WTC11 (cell line): ENCODE data around the gene KRTAP4-9. TPM values are rescaled to one million over a fixed set of nuclear protein-coding genes. Genes with fewer than 3 reads are reported as not detected.
"Not testable (repeated sequence)": the region's sequence is repeated elsewhere in the genome, so short reads cannot be mapped to it uniquely, and the experiment has no call there.

Source experiments
- ATAC-seq: fragments of 200-7000 bp; cut with Tn5 transposase; 2 replicates; pipeline ENCODE4 v1.10.0; 2021; ENCODE audit warnings: mild to moderate bottlenecking, moderate library complexity
- CTCF ChIA-PET: fragments of 300-600 bp; sonication (Branson Sonifier 250); formaldehyde crosslinking; loops from one replicate; lab custom pipeline; 2021; ENCODE audit warnings: antibody characterized with exemption; lab: Charles Lee
- POLR2A ChIA-PET: fragments of 350-600 bp; sonication (Branson Sonifier 250); formaldehyde crosslinking; loops from one replicate; lab custom pipeline; 2021; ENCODE audit warnings: antibody characterized with exemption; lab: Charles Lee
- DNase-seq: peaks from one replicate; pipeline ENCODE4 v3.0.0; 2021; ENCODE audit warnings: low spot score
- H3K27ac Mint-ChIP-seq: 2 replicates; pipeline ENCODE4 v1.8.0; 2021; ENCODE audit warnings: mixed read lengths
- H3K27me3 Mint-ChIP-seq: 2 replicates; pipeline ENCODE4 v1.8.0; 2021; ENCODE audit warnings: low read depth, mild to moderate bottlenecking, moderate library complexity, mixed read lengths
- H3K36me3 Mint-ChIP-seq: 2 replicates; pipeline ENCODE4 v1.8.0; 2021; ENCODE audit warnings: mixed read lengths
- H3K4me1 Mint-ChIP-seq: 2 replicates; pipeline ENCODE4 v1.8.0; 2022; ENCODE audit warnings: mixed read lengths
- H3K4me3 Mint-ChIP-seq: 2 replicates; pipeline ENCODE4 v1.8.0; 2021; ENCODE audit warnings: mild to moderate bottlenecking, moderate library complexity, mixed read lengths
- H3K9me3 Mint-ChIP-seq: 2 replicates; pipeline ENCODE4 v1.8.0; 2021; ENCODE audit warnings: mixed read lengths
- CBFB ChIP-seq: sonication (generic); formaldehyde crosslinking; IDR thresholded peaks from 2 replicates; pipeline ENCODE4 v1.8.1; 2022; ENCODE audit warnings: mild to moderate bottlenecking, low read depth, missing genetic modification reagents
- ETV6 ChIP-seq: sonication (generic); formaldehyde crosslinking; IDR thresholded peaks from 2 replicates; pipeline ENCODE4 v1.8.1; 2022; ENCODE audit warnings: mild to moderate bottlenecking, missing genetic modification reagents
- FOXJ3 ChIP-seq: sonication (generic); formaldehyde crosslinking; IDR thresholded peaks from 2 replicates; pipeline ENCODE4 v1.9.0; 2021; ENCODE audit warnings: missing genetic modification reagents, mild to moderate bottlenecking, borderline replicate concordance
- RORB ChIP-seq: fragments of 250-450 bp; sonication (Bioruptor Pico); IDR thresholded peaks from 2 replicates; pipeline ENCODE4 v1.9.0; 2021; ENCODE audit warnings: mild to moderate bottlenecking
- STAT6 ChIP-seq: sonication (generic); formaldehyde crosslinking; conservative IDR thresholded peaks from 2 replicates; pipeline ENCODE4 v1.8.1; 2023; ENCODE audit warnings: mild to moderate bottlenecking, low read depth, missing genetic modification reagents, moderate library complexity
- TCF7 ChIP-seq: sonication (generic); formaldehyde crosslinking; IDR thresholded peaks from 2 replicates; pipeline ENCODE4 v1.8.0; 2022; ENCODE audit warnings: mild to moderate bottlenecking, low read depth, missing genetic modification reagents, moderate library complexity
- TP53 ChIP-seq: sonication (generic); formaldehyde crosslinking; IDR thresholded peaks from 2 replicates; pipeline ENCODE4 v1.8.1; 2023; ENCODE audit warnings: mild to moderate bottlenecking, missing genetic modification reagents
- ZNF138 ChIP-seq: sonication (generic); formaldehyde crosslinking; conservative IDR thresholded peaks from 2 replicates; pipeline ENCODE4 v1.8.1; 2022; ENCODE audit warnings: mild to moderate bottlenecking, moderate library complexity, missing genetic modification reagents
- ZNF396 ChIP-seq: fragments of 250-450 bp; sonication (Bioruptor Pico); IDR thresholded peaks from 2 replicates; pipeline ENCODE4 v1.8.0; 2021; ENCODE audit warnings: mild to moderate bottlenecking, moderate library complexity, borderline replicate concordance
- ZNF423 ChIP-seq: fragments of 250-450 bp; sonication (Bioruptor Pico); IDR thresholded peaks from 2 replicates; pipeline ENCODE4 v2.1.2; 2022; ENCODE audit warnings: mild to moderate bottlenecking, moderate library complexity
- ZNF532 ChIP-seq: fragments of 250-450 bp; sonication (Bioruptor Pico); IDR thresholded peaks from 2 replicates; pipeline ENCODE4 v1.9.0; 2021; ENCODE audit warnings: mild to moderate bottlenecking, borderline replicate concordance
- total RNA-seq: library from RNA; stranded (reverse); gene quantifications from 3 replicates; pipeline ENCODE4 v1.2.3, GENCODE V29; 2021
- TF ChIP-seq, protein P1 (sequence below): sonication (generic); formaldehyde crosslinking; IDR thresholded peaks from 2 replicates; pipeline ENCODE4 v1.8.0; 2023; ENCODE audit warnings: missing genetic modification reagents, mild to moderate bottlenecking, borderline replicate concordance
- TF ChIP-seq, protein P2 (sequence below): fragments of 250-450 bp; sonication (Bioruptor Pico); IDR thresholded peaks from 2 replicates; pipeline ENCODE4 v1.9.0; 2021; ENCODE audit warnings: mild to moderate bottlenecking

The KRTAP4-9 gene
- total RNA-seq, 1 experiment from 2014 or later: not detected

- no peak for TF ChIP-seq RORB (CRISPR knock-in tag)
- TF ChIP-seq ETV6 (CRISPR knock-in tag): no peak
- no peak for TF ChIP-seq ZNF138 (CRISPR knock-in tag)
- TF ChIP-seq, all 79 proteins: peak for 0
Observed at GRCh38 chr17:41098481-41098880, 6.7 kb upstream of the KRTAP4-9 start (continued).

DNA sequence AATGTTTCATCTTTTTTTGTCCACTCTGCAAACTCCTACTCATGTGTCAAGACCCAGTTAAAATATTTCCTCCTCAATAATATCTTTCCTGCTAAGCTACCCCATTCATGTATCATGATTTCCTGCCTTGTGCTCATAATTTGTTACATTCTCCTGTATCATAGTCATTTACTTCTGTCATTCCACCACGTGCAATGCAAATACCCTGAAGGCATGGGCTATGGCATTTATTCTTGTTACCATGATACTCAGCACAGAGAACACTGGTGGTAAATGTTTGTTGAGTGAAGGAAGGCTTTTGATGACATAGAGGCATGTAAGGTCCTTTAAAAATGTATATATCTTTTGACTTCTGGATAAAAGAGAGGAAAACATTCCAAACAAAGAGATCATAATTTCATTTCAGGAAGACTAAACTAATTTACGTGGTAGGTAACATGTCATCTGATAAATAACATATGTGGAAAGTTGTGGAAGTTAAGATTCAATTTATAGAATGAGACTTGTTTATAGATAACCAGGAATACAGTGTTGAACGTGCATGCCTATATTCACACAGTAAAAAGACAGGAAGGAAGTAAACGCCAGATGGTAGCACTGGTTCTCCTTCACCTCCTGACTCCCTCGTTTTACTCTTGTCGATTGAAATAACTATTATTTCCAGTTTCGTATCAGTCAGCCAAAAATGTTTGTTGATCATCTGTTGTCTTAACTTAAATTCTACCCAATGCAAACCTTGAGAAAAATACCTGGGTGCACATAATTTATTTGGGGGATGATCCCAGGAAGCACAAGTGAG is 5.3 kb upstream of the KRTAP4-9 start:
- Mint-ChIP-seq H3K9me3 (peaks cover 16% of the 10 kb centered on the region), H3K4me1 (peaks cover 37% of the 10 kb centered on the region)
- H3K27ac Mint-ChIP-seq, H3K36me3 Mint-ChIP-seq, POLR2A ChIA-PET, DNase-seq, H3K4me3 Mint-ChIP-seq, CTCF ChIA-PET, H3K27me3 Mint-ChIP-seq, ATAC-seq: not testable (repeated sequence)

GRCh38 chr17:41101586-41102259 is 3.5 kb upstream of the KRTAP4-9 start, which contains the start of gene KRTAP4-16:
Gene KRTAP4-16 (minus strand): TSS chr17:41102209. CDS start chr17:41102209, 0 bp downstream.
- peaks cover 4% of the 10 kb centered on the region; the same call in 1 of the 2 replicates for H3K9me3 Mint-ChIP-seq
- DNase-seq (no peak), ATAC-seq (no peak)
- H3K27ac Mint-ChIP-seq: 0 out of 2 replicates have a peak within 1 kb of the TSS, but pooled peaks have one; percentile 41
- peak; percentile 43 for TF ChIP-seq ZNF423 (CRISPR knock-in tag)
- no peak for TF ChIP-seq TCF7 (CRISPR knock-in tag)
- ChIA-PET POLR2A (no interaction called here), CTCF (no interaction called here)
- H3K36me3 Mint-ChIP-seq: no peaks in the 10 kb centered on the region
- no peak within 1 kb of the TSS for H3K4me3 Mint-ChIP-seq
- H3K4me1 Mint-ChIP-seq: peaks cover 40% of the 10 kb centered on the region
- H3K27me3 Mint-ChIP-seq: no peaks in the 10 kb centered on the region

GRCh38 chr17:41103896-41104295 is 1.3 kb upstream of the KRTAP4-9 start:
- H3K27me3 Mint-ChIP-seq: no peaks in the 10 kb centered on the region
- CTCF ChIA-PET: no interaction called here
- DNase-seq (no peak), ATAC-seq (no peak)
- peaks cover 6% of the 10 kb centered on the region for H3K36me3 Mint-ChIP-seq
- no peak overlapping the region for H3K4me3 Mint-ChIP-seq
- peaks cover 62% of the 10 kb centered on the region for H3K4me1 Mint-ChIP-seq
- H3K9me3 Mint-ChIP-seq: peaks cover 10% of the 10 kb centered on the region
- POLR2A ChIA-PET: no interaction called here
- no peak overlapping the region for H3K27ac Mint-ChIP-seq
- TF ChIP-seq ZNF396 (CRISPR knock-in tag): no peak
- TF ChIP-seq CBFB: no peak
- TF ChIP-seq STAT6: no peak
- no peak for TF ChIP-seq TP53 (CRISPR knock-in tag)
- TF ChIP-seq, protein P1, sequence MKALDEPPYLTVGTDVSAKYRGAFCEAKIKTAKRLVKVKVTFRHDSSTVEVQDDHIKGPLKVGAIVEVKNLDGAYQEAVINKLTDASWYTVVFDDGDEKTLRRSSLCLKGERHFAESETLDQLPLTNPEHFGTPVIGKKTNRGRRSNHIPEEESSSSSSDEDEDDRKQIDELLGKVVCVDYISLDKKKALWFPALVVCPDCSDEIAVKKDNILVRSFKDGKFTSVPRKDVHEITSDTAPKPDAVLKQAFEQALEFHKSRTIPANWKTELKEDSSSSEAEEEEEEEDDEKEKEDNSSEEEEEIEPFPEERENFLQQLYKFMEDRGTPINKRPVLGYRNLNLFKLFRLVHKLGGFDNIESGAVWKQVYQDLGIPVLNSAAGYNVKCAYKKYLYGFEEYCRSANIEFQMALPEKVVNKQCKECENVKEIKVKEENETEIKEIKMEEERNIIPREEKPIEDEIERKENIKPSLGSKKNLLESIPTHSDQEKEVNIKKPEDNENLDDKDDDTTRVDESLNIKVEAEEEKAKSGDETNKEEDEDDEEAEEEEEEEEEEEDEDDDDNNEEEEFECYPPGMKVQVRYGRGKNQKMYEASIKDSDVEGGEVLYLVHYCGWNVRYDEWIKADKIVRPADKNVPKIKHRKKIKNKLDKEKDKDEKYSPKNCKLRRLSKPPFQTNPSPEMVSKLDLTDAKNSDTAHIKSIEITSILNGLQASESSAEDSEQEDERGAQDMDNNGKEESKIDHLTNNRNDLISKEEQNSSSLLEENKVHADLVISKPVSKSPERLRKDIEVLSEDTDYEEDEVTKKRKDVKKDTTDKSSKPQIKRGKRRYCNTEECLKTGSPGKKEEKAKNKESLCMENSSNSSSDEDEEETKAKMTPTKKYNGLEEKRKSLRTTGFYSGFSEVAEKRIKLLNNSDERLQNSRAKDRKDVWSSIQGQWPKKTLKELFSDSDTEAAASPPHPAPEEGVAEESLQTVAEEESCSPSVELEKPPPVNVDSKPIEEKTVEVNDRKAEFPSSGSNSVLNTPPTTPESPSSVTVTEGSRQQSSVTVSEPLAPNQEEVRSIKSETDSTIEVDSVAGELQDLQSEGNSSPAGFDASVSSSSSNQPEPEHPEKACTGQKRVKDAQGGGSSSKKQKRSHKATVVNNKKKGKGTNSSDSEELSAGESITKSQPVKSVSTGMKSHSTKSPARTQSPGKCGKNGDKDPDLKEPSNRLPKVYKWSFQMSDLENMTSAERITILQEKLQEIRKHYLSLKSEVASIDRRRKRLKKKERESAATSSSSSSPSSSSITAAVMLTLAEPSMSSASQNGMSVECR (CRISPR knock-in tag): no peak
- TF ChIP-seq ZNF138 (CRISPR knock-in tag): no peak
- TF ChIP-seq FOXJ3 (CRISPR knock-in tag): no peak
- TF ChIP-seq, protein P2, sequence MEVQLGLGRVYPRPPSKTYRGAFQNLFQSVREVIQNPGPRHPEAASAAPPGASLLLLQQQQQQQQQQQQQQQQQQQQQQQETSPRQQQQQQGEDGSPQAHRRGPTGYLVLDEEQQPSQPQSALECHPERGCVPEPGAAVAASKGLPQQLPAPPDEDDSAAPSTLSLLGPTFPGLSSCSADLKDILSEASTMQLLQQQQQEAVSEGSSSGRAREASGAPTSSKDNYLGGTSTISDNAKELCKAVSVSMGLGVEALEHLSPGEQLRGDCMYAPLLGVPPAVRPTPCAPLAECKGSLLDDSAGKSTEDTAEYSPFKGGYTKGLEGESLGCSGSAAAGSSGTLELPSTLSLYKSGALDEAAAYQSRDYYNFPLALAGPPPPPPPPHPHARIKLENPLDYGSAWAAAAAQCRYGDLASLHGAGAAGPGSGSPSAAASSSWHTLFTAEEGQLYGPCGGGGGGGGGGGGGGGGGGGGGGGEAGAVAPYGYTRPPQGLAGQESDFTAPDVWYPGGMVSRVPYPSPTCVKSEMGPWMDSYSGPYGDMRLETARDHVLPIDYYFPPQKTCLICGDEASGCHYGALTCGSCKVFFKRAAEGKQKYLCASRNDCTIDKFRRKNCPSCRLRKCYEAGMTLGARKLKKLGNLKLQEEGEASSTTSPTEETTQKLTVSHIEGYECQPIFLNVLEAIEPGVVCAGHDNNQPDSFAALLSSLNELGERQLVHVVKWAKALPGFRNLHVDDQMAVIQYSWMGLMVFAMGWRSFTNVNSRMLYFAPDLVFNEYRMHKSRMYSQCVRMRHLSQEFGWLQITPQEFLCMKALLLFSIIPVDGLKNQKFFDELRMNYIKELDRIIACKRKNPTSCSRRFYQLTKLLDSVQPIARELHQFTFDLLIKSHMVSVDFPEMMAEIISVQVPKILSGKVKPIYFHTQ: no peak
- no peak for TF ChIP-seq ZNF532 (CRISPR knock-in tag)
